HG02884 (cell line): ENCODE data around the gene DEF6.

Experiments used
- ATAC-seq: cut with Tn5 transposase; IDR thresholded peaks from one replicate; pipeline ENCODE4 v1.9.1; 2021; ENCODE audit warnings: mild to moderate bottlenecking, moderate library complexity; ENCODE audit not compliant: unreplicated experiment

The DEF6 gene

GRCh38 chr6:35297601-35298481 is at the start of gene DEF6:
TSS of gene DEF6 (plus strand) at chr6:35297818. CDS start at chr6:35297857, 39 bp downstream.
- ATAC-seq = peak; percentile 86

GRCh38 chr6:35248300-35248699 is 49.3 kb upstream of the DEF6 start:
- ATAC-seq = no peak

- no peak for ATAC-seq
These were observed 48.7 kb upstream of the DEF6 start for GRCh38 chr6:35248965-35249364.

- ATAC-seq = no peak
These were observed 45.7 kb upstream of the DEF6 start for GRCh38 chr6:35251949-35252348.

- no peak for ATAC-seq
These were observed 44.4 kb upstream of the DEF6 start for GRCh38 chr6:35253249-35253648.

GRCh38 chr6:35258336-35258735 is 39.3 kb upstream of the DEF6 start:
- ATAC-seq = no peak

- peak; percentile 11 for ATAC-seq
These were observed 38.8 kb upstream of the DEF6 start for GRCh38 chr6:35258858-35259193.

- ATAC-seq = peak; percentile 84
These were observed 38.2 kb upstream of the DEF6 start, which contains the start of gene ZNF76 for GRCh38 chr6:35259194-35259947. TSS of gene ZNF76 (plus strand) at chr6:35259735. CDS start at chr6:35281152, 21,417 bp downstream.

- peak; percentile 22 for ATAC-seq
These were observed 37.5 kb upstream of the DEF6 start for GRCh38 chr6:35259948-35260590.

- no peak for ATAC-seq
These were observed 36.7 kb upstream of the DEF6 start for GRCh38 chr6:35260591-35261570.

GRCh38 chr6:35262596-35262995 is 35.0 kb upstream of the DEF6 start:
- ATAC-seq = no peak

- no peak for ATAC-seq
These were observed 32.9 kb upstream of the DEF6 start for GRCh38 chr6:35264550-35265274.

GRCh38 chr6:35265523-35265922 is 32.1 kb upstream of the DEF6 start:
- ATAC-seq = no peak

- ATAC-seq = no peak
These were observed 30.2 kb upstream of the DEF6 start for GRCh38 chr6:35267446-35267845.

- no peak for ATAC-seq
These were observed 29.7 kb upstream of the DEF6 start for GRCh38 chr6:35267897-35268296.

- ATAC-seq = no peak
These were observed 25.6 kb upstream of the DEF6 start for GRCh38 chr6:35272005-35272404.

GRCh38 chr6:35273822-35274559 is 23.6 kb upstream of the DEF6 start:
- no peak for ATAC-seq

GRCh38 chr6:35275744-35276260 is 21.8 kb upstream of the DEF6 start:
- no peak for ATAC-seq

GRCh38 chr6:35278708-35279107 is 18.9 kb upstream of the DEF6 start:
- ATAC-seq = no peak
